ENCODE results near the gene SLC30A2.

SLC30A2 gene

DNA sequence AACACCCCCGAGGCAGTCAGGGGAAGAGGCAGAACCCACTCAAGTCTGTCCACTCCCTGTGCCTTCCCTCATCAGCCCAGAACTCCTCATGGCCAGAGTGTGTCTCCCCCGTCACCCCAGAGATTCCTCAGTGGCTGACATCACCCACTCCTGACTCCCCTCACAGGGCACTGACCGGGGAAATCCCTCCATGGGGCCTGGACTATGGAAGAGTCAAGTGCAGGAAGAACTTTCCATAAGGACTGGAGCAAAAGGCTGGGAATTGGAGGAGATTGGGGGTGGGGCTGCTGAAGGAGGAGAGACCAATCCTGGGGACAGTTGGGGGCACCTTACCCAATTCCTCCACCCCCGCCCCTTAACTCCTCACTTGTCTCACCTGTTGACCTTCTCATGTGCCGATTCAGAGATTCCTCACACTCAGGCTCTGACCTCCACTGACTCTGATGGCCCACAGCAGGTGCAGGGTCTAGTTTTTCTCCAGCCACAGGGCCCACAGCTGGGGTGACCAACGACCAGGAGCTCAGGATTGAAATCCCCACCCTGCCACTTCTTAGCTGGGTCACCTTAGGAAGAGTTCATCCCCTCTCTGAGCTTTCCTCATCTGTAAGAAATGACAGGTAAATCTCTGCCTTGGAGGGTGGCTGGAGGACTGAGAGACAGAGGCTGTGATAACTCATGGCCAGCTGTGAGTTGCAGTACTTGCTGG, 24.8 kb downstream of the SLC30A2 start:
- no peak for DNase-seq

DNA sequence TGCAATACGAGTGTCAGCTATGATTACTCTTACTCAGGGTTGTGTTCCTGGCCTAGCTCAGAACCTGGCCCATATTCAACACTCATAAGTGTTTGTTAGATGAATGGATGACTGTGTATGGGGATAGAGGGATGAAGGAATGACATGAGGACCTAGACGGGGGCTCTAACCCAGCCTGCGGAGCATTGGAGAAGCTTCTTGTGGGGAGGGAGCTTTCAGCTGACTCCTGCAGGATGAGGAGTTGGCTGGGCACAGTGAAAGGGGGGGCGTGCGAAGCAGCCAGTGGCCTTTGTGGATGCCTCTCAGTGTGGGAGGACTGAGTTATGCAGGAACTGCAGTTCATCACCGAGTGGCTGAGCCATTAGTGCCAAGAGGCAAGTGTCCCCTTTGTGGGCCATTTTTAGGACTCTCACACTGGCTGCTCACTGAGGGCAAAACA, 25.6 kb downstream of the SLC30A2 start:
- DNase-seq = no peak

DNA sequence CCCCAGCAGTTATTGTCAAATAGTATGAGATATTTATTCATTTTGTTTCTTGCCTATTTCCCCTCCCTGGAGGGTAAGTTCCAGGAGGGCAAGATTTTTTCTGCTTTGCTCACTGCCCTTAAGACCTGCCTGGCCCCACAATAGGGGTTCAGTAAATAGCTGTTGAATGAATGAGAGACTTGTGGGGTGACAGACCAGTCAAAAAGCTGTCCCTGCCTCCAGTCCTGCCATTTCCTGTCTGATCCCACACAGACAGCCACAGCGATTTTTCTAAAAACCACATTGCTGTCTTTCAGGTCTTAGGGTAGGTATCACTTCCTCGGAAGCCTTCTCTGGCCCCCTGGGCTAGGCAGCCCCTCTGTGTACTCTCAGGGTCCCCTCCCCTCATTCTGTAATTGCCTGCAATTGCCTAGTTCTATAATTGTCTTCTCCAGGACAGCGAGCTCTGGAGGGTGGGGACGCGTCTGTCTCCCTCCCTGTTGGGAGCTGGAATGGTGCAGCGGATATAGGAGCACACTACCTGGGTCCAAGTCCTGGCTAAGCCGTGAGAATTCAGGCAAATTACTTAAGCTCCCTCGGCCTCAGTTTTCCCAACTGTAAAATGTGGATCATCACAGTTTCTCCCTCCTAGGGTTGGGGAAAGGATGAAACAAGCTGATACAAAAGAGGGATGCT, 26.1 kb downstream of the SLC30A2 start:
- no peak for DNase-seq

DNA sequence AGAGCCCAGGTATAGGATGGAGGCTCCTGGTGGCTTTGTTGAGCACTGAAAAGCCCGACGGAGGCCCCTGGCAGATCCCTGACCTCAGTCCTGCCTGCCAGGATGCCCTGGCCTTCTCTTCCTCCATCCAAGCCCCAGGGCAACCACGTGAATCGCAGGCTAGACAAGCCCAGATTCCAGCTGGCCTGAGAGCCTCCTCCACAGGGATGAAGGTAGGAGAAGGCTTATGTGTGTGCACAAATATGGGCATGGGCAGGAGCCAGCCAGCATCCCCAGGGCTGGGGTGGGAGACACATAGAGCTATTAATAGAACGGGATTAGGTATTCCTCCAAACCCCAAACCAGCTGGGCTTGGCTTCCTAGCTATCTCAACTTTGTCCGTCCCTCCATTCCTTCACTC, 28.3 kb downstream of the SLC30A2 start:
- no peak for DNase-seq

DNA sequence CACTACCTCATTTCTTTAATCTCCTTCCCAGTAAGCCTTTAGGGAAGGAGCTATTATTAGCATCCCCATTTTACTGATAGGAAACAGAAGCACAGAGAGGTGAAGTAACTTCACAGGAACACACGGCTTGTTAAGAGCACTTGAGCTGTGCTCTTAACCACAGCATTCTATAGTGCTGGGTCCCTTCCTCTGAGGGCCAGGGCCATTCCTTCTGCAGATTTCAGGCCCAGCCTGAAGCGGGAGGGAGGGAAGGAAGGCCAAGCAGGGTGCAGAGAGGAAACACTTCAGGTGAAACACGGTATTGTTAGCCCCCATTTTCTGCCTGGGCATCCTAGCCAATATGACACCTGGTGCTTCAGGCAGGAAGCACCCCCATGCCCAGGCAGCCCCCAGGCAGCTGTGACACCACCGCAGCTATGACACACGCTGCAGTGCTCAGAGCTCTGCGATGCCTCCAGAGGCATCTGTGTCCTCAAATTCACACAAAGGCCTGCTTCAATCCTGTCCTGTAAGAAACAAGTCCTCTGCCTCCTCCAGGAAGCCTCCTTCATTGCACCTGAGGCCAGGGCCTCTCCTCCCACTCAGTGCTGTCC, 28.9 kb downstream of the SLC30A2 start:
- no peak for DNase-seq

DNA sequence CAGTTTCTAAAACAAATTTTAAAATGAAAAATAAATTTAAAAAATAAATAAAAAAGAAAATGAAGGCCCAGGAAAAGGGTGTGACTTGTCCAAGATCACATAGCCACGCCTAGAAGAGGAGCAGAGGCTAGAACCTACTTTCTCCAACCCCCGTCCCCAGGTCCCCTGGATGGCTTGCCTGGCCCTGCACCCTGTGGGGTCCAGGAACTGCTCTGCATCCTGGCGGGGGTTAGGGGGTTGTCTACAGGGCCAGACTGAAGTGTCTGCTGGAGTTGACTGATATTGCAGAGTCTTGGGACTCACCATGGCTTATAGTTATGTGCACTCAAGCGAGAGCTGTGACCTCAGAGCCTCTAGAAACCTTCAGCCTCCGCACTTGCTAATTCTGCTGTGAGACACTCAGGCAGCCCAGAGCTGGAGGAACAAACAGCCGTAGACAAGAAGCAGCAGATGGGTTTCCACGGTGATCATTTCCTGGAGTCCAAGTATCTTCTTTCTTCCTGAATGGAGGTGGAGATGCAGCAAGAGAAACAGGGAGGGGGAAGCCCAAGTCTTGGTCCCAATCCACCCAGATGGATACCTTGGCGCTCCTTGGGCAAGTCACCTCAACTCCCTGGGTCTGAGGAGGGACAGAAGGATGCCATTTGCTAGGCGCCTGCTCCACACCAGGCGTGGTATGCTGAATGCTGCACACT, 29.5 kb downstream of the SLC30A2 start:
- DNase-seq = no peak

DNA sequence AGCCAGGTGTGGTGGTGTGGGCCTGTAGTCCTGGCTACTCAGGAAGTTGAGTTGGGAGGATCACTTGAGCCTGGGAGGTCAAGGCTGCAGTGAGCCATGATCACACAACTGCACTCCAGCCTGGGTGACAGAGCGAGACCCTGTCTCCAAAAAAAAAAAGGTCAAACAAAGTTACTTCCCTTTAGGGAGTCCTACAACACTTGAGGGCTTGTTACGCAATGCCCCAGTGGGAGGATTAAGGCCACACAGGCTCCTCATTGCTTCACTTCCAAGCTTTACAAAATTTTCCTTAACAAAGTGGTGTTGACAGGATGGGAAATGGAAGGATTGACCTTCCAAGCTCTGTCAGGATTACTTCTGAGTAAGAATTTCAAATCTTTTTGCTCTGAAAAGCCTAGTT, 30.6 kb downstream of the SLC30A2 start:
- peak; percentile 74 for DNase-seq

DNA sequence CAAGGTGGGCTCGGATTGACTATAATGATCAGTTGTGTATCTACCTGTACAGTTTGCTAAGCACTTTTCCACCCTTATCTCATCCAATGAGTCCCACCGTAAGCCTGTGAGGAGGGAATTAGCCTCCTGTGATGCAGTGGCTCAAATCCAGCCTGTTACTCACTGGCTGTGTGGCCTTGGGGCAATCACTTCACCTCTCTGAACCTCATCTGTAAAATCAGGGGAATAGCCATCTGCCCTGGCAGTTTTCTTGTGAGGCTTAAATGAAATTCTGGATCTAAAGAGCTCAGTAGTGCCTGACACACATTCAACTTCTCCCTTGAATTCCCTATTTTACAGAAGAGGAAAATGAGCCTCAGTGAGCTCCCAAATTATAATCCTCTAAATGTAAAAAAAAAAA, 31.7 kb downstream of the SLC30A2 start:
- no peak for DNase-seq

DNA sequence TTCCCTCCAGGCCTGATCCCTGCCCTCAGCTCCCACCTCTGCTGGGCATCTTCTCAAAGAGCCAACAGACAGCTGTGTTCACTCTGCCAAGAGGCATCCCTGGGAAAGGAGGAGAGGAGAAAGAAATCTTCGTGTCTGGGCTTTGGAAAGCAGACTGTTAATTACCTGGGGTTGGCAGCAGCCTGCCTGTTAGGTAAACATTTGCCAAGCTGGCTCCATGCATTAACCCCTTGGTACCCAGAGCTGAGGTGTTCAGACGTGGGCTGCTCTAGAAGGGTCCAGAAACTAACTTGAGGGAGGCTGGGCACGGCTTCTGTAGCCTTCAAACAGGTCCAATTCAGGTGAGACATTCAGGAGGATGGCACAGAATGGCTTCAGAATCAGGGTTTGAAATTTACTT, 33.1 kb downstream of the SLC30A2 start:
- DNase-seq = no peak

DNA sequence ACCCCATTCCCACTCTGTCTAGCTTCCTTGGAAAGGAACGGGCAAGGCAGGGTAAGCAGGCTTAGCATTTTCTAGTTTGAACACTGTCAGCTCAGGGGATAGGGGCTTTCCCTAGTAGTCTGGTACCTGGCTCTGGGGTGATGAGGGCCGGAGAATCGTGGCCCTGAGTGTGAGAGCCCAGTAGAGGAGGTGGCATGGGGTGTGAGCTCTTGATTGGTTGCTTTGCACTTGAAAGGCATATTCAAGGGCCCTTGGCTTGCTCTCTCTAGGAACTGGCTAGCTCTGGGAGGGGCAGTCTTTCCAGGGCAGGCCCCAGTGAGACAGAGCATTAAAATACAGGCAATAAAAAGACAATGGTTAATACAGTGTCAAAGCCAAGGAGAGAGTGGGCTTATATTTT, 35.1 kb downstream of the SLC30A2 start:
- DNase-seq = no peak

DNA sequence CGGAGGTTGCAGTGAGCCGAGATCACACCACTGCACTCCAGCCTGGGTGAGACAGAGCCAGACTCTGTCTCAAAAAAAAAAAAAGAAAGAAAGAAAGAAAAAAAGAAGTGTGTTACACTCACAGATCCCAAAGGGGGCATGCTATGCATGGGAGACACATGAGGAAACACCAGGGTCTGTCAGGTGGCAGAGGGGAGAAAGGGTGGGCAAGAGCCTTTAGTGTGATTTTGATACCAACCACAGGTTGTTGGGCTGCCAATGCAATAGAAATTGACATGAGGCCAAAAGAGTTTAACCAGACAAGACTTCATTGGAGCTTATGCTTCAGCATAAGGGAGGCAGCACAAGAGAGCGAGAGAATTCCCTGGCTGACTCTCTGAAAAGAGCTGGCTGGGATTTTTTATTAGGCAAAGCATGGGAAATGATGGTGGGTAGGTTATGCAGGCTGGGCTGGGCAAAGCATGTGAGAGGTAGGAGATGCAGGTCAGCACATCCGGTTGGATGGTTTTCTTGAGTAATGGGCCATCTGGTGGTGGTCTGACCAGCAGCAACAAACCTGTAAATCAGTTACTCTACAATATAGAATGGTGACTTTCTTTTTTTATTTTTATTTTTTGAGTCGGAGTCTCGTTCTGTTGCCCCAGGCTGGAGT, 36.0 kb downstream of the SLC30A2 start:
- peak; percentile 64 for DNase-seq

DNA sequence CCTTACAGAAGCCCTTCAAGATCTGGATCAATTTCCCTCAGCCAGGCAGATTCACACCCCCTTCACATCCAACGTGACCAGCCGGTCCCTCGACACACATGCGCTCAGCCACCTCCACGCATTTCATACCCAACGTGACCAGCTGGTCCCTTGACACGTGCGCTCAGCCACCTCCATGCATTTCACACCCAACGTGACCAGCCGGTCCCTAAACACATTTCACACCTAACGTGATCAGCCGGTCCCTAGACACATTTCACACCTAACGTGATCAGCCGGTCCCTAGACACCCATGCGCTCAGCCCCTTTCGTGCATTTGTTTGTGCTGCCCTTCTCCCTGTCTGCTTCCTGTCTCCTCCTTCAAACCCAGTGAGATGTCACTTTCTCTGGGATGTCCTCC, 39.2 kb downstream of the SLC30A2 start:
- no peak for DNase-seq

DNA sequence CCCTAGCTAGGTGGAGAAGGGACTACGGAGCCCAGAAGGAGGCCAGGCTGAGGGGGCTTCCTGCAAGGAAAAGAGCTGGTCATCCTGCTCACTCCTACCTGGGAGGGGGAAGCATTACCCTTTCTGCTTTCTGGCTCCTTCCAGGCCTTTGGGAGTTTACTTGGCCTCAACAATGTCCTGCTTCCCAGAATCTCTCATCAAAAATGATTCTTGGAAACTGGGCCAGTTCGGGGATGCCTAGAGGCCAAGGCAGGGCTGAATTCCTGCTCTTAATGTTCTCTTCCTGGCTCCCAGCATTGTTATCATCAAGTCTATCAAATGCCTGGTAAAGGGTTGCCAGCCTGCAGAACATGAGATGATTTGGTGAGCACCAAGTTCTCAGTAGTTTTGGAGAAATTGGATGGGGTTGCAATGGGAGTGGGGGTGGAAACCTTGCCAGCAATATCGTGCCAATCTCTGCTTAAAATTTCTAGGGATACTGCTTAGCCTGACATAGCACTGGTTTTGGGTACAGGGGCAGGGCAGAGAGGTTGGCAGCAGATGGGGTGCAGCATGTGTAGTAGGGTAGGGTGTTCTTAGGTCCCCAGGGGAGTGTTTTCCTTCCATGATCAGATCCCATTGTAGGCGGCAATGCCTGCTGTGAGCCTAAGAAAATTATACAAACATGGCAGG, 40.3 kb downstream of the SLC30A2 start:
- DNase-seq = no peak

DNA sequence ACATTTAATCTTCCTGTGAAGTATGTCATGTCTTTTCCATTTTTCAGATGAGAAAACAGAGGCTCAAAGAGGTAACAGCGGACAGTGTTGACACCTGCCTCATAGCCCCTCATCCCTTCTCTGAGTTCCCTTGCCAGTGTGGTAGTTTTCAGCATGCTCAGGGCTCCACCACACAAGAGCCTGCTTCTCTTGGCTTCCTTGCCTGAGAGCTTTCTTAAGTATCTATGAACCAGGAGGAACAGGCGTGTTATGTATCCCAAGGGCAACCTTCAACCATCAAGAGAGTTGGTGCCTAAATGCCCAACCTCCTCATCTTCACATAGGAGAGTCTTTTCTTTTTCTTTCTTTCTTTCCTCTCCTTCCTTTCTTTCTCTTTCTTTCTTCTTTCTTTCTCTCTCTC, 42.2 kb downstream of the SLC30A2 start:
- DNase-seq = no peak

DNA sequence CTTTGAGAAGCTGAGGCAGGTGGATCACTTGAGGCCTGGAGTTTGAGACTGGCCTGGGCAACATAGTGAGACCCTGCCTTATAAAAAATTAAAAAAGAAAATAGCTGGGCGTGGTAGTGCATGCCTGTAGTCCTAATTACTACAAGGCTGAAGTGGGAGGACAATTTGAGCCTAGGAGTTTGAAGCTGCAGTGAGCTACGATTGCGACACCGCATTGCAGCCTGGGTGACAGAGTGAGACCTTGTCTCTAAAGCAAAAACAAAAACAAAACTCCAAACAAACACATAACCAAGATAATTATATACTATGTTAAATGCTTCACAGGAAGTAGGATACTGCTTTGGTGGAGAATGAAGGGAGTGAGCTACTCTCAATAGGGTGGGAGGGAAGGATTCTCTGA, 42.7 kb downstream of the SLC30A2 start:
- no peak for DNase-seq

DNA sequence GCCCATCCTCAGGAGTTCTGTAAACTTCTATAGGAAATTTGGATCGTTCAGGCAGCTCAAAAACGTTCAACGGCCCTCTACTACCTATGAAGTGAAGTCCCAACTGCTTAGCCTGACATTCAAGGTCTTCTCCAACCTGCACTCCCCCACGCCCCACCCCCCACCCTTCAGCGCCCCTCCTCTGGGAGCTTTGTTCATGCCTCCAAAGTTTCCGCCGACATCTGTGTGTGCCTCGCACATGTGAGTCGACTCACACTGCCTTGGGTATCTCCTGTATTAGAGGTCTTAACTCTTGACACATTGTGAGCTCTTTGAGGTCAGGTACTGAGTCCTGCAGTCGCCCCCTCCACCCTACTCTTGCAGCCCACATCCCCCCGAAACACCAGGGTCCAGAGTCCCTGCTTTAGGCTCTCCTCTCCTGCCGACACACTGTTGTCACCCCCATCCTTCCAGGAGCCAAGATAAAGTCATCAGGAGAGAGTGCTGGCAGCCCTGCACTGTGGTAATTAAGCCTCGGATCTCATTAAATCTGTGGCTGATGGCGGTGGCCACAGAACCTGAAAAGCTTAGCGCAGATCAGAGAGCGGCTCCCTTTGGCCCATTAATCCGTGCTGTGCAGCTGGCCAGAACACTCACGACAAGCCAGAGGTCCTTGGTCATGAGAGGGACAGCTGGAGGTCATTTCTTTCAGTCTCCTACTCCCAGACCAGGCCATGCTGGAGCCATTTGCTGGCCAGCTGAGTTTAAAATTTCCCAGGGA, 46.7 kb downstream of the SLC30A2 start:
- DNase-seq = no peak

DNA sequence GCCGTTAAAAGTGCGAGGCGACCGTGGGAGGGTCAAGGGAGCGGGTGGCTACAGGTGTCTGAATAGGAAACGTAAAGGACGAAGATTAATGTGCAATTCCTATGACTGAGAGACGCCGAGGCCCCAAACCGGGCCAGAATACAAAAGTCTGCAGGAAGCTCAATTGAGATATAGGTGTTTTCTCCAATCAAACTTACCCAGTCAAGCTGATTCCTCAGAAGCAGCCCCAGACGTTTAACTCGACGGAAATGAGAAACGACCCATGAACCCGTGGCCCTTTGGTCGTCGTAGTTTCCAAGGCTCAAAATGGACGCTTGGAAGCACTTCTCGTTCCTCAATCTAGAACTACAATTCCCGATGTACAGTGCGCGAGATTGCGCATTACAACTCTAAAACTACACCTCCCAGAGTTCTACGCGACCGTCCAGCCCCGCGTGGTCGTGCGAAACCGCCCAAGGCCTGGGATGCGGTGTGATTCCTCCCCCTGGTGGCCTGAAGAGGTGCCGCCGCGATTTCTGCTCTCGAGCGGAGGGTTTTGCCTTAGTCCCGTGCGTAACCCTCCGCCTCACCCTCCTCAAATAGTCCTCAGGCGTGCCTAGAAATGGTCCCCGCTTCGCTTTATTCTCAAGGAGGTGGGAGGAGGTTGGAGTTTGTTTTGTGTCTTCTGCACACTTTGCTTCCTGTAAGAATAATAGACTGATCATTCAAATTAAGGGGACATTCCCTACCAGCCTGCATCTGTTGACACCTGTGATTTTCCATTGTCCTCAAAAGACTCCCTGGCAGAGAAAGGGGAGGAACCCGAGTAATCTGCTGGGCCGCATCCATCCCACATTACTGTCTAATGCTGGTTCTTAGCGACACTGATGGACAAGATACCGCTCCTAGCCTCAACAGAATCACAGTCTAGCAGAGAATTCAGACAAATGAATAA, 47.8 kb downstream of the SLC30A2 start, which contains the start of gene PAFAH2:
Gene PAFAH2 (minus strand): TSS at position 236 of the 934 bp plus-strand sequence. CDS start 7,247 bp downstream, outside the sequence.
- DNase-seq = peak; percentile 100

DNA sequence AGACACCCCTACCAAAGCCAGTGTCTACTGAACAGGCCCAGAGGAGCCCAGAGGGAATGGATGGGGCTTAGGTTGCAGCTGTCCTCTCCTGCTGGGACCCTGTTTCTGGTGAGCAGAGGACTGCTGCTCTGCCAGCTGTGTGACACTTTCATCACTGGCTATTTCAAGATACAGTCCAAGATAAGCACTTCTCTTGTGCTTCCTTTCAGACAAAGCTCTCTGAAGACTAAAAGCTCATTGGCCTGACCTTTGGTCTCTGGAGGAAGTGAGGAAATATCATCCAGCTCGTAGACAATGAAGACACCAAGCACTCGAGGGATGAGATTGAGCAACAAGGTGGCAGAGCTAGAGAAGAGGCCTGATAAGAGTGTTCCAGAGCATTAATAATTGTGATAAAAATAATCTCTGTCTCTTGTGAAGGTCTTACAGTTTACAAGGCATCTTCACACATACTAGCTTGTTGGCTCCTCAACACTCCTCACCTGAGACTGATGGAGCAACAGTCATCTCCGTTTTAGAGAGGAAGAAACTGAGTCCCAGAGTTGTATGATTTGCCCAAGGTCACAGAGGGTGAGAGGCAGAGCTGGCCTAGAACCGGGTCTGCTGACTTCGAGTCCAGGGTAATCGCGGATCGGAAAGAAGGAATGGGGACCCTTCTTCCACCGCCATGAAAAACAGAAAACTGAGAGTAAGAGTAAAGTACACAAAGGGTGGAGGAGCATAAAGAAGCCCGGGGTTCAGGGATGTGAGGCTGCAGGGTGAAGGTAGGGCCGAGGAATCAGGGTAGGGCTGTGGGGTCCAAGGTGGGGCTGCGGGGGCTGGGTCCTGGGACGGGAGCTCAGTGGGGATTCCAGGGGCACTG, 48.7 kb downstream of the SLC30A2 start:
- DNase-seq = peak; percentile 93

DNA sequence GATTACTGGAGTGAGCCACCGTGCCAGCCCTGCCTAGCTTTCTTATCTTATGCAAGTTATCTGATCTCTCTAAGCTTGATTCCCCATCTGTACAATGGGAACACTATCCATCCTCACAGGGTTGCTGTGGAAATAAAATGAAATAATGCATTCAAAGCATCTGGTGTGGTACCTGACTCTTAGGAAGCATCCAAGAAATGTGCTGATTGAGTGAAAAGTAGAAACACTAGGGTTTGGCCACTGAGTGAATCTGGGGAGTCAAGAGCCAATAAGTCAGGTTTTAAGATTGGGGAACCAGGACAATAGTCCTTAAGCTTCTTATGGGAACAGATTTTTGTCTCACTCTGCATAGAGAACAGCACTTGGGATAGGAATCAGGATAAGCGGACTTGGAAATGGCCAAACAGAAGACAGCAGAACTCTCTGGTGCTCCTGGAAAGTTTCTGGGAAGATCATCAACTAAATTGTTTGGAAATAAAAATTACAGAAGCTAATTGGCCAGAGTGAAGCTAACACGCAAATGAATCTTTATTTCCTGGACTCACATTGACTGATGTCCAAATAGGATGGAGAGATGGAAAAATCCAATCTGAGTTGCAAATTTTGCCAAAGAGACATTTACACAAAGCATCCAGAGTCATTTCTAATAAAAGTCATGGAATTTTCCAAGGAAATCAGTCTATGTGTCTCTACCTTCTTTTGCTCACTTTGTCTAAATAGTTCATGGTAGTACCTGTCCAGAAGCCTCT, 51.3 kb downstream of the SLC30A2 start:
- no peak for DNase-seq

Measured in hematopoietic multipotent progenitor cell treated with erythropoietin and hydrocortisone succinate and interleukin-3 and kit ligand, for 4 days (in vitro differentiated cells).